ENCODE results near the gene DXO. TPM values are rescaled to one million over a fixed set of nuclear protein-coding genes. Genes with fewer than 3 reads are reported as not detected.

DXO gene
- total RNA-seq, 1 donor from 2014 or later, result 17.1 TPM

- no peak for DNase-seq (ENCODE audit: low spot score)
Observed at GRCh38 chr6:31930962-31931361, 41.0 kb downstream of the DXO start.

- DNase-seq (ENCODE audit: low spot score), result no peak
Observed at GRCh38 chr6:31928672-31928939, 43.3 kb downstream of the DXO start.

GRCh38 chr6:31927863-31928671, 43.9 kb downstream of the DXO start:
- DNase-seq (ENCODE audit: low spot score), result no peak

- DNase-seq (ENCODE audit: low spot score), result no peak
Observed at GRCh38 chr6:31927242-31927862, 44.6 kb downstream of the DXO start, which contains the start of gene C2. Gene C2 (plus strand): TSS chr6:31927717. CDS start chr6:31927753, 36 bp downstream.

- DNase-seq (ENCODE audit: low spot score), result no peak
Observed at GRCh38 chr6:31922942-31923341, 49.0 kb downstream of the DXO start.

GRCh38 chr6:31920811-31921210, 51.1 kb downstream of the DXO start:
- no peak for DNase-seq (ENCODE audit: low spot score)

Small RNA genes within 50 kb of the gene (microRNA-seq; reads per million reads assigned to microRNA genes)
- gene MIR1236 (ENCODE audit: borderline number of aligned reads), result not detected

Other genes starting within 250 kb of the DXO start
- gene MPIG6B, start 248.8 kb downstream of the DXO start, total RNA-seq, result not detected
- 123 TPM for gene DDAH2, start 242.8 kb downstream of the DXO start, total RNA-seq
- gene CLIC1, start 235.6 kb downstream of the DXO start, total RNA-seq, result 408 TPM
- 14.8 TPM for gene MSH5, start 232.1 kb downstream of the DXO start, total RNA-seq
- 2.0 TPM for gene SAPCD1, start 209.5 kb downstream of the DXO start, total RNA-seq
- gene VWA7, start 194.8 kb downstream of the DXO start, total RNA-seq, result 0.77 TPM
- gene VARS1, start 176.4 kb downstream of the DXO start, total RNA-seq, result 62.6 TPM
- gene LSM2, start 165.2 kb downstream of the DXO start, total RNA-seq, result 25.7 TPM
- 0.84 TPM for gene HSPA1L, start 156.9 kb downstream of the DXO start, total RNA-seq
- gene HSPA1A, start 156.6 kb downstream of the DXO start, total RNA-seq, result 139 TPM
- gene HSPA1B, start 144.4 kb downstream of the DXO start, total RNA-seq, result 111 TPM
- gene NEU1, start 109.3 kb downstream of the DXO start, total RNA-seq, result 40.7 TPM
- gene SLC44A4, start 93.1 kb downstream of the DXO start, total RNA-seq, result 0.51 TPM
- 28.4 TPM for gene EHMT2, start 74.4 kb downstream of the DXO start, total RNA-seq
- 2.9 TPM for gene ZBTB12, start 70.1 kb downstream of the DXO start, total RNA-seq
- gene C2, start 44.4 kb downstream of the DXO start, total RNA-seq, result 60.8 TPM
- gene CFB, start 26.0 kb downstream of the DXO start, total RNA-seq, result 38.0 TPM
- 59.2 TPM for gene NELFE, start 13.2 kb downstream of the DXO start, total RNA-seq
- 52.5 TPM for gene SKIC2, start 13.0 kb downstream of the DXO start, total RNA-seq
- gene C4A, start 9.9 kb upstream of the DXO start, total RNA-seq, result 36.2 TPM
- gene C4B, start 42.7 kb upstream of the DXO start, total RNA-seq, result 32.7 TPM
- gene CYP21A2, start 66.3 kb upstream of the DXO start, total RNA-seq, result 0.45 TPM
- gene TNXB, start 137.2 kb upstream of the DXO start, total RNA-seq, result 187 TPM
- gene ATF6B, start 156.1 kb upstream of the DXO start, total RNA-seq, result 46.6 TPM
- 4.3 TPM for gene FKBPL, start 158.2 kb upstream of the DXO start, total RNA-seq
- 1.0 TPM for gene PRRT1, start 179.8 kb upstream of the DXO start, total RNA-seq
- gene PPT2, start 182.0 kb upstream of the DXO start, total RNA-seq, result 24.4 TPM
- 15.5 TPM for gene EGFL8, start 192.5 kb upstream of the DXO start, total RNA-seq
- 39.9 TPM for gene AGPAT1, start 203.9 kb upstream of the DXO start, total RNA-seq
- gene RNF5, start 206.3 kb upstream of the DXO start, total RNA-seq, result 32.3 TPM
- 5.7 TPM for gene AGER, start 212.1 kb upstream of the DXO start, total RNA-seq
- gene PBX2, start 218.1 kb upstream of the DXO start, total RNA-seq, result 51.5 TPM
- gene GPSM3, start 220.5 kb upstream of the DXO start, total RNA-seq, result 39.2 TPM